ENCODE measurements around the gene PCIF1.

PCIF1 gene

DNA sequence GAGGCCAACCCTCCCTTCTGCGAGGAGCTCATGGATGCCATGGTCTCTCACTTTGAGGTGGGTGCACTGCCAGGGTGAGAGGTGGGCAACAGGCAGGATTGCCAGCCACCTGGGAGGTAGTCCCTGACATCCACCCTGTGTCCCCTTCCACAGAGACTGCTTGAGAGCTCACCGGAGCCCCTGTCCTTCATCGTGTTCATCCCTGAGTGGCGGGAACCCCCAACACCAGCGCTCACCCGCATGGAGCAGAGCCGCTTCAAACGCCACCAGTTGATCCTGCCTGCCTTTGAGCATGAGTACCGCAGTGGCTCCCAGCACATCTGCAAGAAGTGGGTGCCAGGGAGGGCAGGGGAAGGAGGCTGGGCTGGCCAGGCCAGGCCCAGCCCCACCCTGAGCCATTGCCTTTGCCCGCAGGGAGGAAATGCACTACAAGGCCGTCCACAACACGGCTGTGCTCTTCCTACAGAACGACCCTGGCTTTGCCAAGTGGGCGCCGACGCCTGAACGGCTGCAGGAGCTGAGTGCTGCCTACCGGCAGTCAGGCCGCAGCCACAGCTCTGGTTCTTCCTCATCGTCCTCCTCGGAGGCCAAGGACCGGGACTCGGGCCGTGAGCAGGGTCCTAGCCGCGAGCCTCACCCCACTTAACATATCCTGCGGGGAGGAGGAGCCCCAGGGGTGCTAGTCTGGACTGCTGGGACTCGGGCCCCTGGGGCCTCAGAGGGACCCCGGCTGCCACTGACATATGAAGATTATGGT is 12.8 kb downstream of the PCIF1 start:
- TF ChIP-seq, protein P1, sequence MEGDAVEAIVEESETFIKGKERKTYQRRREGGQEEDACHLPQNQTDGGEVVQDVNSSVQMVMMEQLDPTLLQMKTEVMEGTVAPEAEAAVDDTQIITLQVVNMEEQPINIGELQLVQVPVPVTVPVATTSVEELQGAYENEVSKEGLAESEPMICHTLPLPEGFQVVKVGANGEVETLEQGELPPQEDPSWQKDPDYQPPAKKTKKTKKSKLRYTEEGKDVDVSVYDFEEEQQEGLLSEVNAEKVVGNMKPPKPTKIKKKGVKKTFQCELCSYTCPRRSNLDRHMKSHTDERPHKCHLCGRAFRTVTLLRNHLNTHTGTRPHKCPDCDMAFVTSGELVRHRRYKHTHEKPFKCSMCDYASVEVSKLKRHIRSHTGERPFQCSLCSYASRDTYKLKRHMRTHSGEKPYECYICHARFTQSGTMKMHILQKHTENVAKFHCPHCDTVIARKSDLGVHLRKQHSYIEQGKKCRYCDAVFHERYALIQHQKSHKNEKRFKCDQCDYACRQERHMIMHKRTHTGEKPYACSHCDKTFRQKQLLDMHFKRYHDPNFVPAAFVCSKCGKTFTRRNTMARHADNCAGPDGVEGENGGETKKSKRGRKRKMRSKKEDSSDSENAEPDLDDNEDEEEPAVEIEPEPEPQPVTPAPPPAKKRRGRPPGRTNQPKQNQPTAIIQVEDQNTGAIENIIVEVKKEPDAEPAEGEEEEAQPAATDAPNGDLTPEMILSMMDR (conservative IDR thresholded peaks at IDR 0.05; ENCODE audit: low read length): no peak
- no peak for DNase-seq (ENCODE audit: low read depth)

DNA sequence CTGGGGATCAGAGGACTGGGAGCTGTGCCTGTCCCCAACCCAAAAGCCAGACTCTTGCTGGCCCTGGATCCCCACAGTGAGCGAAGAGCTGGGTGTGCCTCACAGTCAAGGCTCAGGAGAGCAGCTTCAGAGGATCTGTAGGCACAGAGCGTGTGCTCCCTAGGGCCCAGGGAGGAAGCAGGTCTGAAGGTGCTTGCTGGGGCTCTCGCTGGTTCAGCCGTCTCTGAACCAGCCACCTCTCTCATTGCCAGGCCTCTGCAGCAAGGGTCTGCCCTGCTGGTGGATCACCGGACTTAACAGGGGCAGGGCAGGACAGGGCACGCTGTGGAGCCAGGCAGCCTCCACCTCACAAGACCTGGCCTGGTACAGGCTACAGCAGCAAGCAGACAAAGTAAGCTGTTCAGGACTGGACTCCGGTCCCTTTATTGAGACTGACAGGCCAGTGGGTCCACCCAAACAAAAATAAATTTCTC is 13.8 kb downstream of the PCIF1 start:
- DNase-seq (ENCODE audit: low read depth): no peak
- no peak overlapping the region for H3K4me3 ChIP-seq (ENCODE audit: low read length)
- TF ChIP-seq, protein P1 (conservative IDR thresholded peaks at IDR 0.05; ENCODE audit: low read length): no peak

More for the DNA sequence above, 12.8 kb downstream of the PCIF1 start:
- no peak overlapping the region for H3K4me3 ChIP-seq (ENCODE audit: low read length)

DNA sequence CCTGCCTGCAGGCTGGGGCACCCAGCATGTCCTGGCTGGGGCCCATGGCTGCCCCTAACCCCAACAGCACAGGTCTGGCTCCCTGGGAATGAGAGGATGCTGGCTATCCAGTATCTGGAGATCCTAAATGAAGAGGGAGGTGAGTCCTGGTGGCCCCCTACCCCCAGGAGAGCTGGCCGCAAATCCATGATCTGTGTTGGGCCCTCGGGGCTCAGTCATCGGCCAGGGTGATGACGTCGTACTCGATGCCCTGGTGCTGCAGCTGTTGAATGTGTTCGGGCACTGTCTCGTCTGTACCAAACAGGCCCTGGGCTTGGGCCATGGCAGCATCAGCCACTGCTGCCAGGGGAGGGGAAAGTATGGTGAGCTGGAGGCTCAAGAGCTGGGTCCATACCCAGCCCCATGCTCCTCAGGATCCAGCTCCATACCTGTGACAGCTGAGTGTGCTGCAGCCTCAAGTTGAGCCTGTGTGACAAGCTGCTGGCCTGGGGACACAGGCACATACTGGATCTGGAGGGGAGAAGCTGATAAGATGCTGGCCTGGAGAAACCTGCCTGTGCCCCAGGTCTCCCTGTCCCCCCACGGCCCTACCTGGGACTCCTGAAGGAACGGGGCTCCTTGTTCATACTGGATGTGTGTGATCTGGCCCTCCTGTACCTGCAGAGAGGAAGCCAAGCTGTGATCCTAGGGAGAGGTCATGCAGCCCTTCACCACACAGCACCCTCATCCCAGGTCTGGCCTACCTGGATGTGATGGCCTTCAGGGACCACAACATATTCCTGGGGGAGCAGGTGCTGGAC is 14.5 kb downstream of the PCIF1 start:
- no peak for DNase-seq (ENCODE audit: low read depth)

DNA sequence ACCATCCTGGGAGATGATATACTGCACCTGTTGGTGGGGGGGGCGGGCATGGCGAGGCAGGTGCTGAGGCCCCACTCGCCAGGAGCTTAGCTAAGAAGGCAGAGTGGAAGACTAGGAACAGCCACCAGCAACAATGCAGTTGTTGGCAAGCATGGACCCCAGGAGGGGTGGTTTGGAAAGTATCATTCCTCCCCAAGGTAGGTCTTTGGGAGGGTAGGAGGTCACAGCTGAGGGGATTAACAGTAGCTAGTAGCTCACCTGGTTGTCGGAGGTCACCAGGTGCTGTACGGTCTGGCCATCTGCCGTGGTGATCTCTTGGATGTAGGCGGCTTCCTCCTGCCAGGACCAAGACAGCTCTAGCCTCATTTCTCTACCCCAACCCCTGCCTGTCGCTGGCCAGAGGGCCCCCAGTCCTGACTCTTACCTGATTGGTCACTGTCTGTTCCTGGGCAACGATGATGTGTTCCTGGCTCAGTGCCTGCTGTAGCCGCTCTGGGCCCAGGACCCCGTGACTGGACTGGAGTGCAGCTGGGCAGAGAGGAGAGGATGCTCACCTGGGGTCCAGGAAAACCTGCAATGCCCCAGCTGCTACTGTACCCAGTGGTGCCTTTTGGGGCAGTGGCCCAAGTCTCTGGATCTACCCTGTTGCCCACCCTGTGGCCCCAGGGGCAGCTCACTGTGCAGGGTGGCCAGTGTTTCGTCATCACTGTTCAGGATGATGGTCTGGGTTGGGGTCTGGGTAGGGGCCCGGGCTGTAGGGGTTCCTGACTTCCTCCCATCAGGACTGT is 15.3 kb downstream of the PCIF1 start:
- no peak overlapping the region for H3K4me3 ChIP-seq (ENCODE audit: low read length)
- TF ChIP-seq, protein P1 (conservative IDR thresholded peaks at IDR 0.05; ENCODE audit: low read length): no peak
- no peak for DNase-seq (ENCODE audit: low read depth)

More for the DNA sequence above, 14.5 kb downstream of the PCIF1 start:
- TF ChIP-seq, protein P1 (conservative IDR thresholded peaks at IDR 0.05; ENCODE audit: low read length): no peak
- H3K4me3 ChIP-seq (ENCODE audit: low read length): no peak overlapping the region

DNA sequence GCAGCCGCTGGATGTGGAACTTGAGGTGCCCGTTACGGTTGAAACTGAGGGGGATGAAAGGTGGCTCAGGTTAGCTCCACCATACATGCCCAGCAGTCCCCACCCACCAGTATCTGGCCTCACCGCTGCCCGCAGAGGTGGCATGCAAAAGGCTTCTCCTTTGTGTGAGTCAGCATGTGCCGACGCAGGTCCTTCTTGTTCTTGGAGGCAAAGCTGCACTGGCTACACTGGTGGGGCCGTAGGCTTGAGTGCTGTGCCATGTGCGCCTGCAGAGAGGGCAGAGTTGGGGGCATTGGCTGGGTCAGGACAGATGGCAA is 15.8 kb downstream of the PCIF1 start:
- TF ChIP-seq, protein P1 (conservative IDR thresholded peaks at IDR 0.05; ENCODE audit: low read length): no peak
- H3K4me3 ChIP-seq (ENCODE audit: low read length): no peak overlapping the region
- DNase-seq (ENCODE audit: low read depth): no peak

DNA sequence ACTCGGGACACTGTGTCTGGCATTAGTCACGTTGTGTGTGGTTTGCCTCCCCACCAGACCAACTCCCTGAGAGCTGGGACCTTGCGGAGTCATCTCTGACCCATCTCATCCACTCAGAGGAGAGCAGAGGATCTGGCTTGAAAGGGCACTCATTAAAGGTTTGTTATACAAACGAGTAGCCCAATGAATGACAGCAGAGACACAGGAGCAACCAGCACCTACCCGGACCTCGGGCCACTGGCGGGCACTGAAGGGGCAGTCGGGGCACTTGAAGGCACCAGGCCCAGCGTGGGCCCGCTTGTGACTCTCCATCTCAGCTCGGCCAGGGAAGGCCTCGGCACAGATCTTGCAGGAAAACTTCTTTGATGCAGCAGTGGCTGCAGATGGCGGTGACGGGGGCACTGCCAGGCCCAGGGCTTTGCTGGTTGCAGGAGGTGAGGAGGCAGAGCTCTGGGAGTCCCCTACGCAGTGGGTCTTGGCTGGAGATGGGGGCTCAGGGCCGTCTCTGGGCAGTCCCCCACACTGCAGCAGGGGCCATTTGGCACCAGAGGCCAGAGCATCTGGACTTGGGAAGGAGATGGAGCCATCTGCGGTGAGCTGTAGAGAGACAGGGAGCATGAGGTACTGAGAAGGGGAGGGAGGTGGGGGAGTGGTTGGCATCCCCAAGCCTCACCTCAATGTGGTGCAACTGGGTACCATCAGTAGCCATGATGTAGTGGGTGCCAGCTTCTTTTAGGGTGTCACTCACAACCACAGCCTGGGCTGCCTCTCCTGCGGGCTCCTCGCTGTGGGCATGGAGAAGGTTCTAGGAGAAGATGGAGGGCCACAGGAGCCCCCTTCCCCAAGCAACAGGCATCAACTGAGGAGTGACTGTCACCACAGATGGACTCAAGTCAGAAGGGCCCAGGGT is 17.7 kb downstream of the PCIF1 start:
- no peak for DNase-seq (ENCODE audit: low read depth)
- no peak overlapping the region for H3K4me3 ChIP-seq (ENCODE audit: low read length)
- TF ChIP-seq, protein P1 (conservative IDR thresholded peaks at IDR 0.05; ENCODE audit: low read length): no peak
